ENCODE data around the gene ACOX3.

DNA sequence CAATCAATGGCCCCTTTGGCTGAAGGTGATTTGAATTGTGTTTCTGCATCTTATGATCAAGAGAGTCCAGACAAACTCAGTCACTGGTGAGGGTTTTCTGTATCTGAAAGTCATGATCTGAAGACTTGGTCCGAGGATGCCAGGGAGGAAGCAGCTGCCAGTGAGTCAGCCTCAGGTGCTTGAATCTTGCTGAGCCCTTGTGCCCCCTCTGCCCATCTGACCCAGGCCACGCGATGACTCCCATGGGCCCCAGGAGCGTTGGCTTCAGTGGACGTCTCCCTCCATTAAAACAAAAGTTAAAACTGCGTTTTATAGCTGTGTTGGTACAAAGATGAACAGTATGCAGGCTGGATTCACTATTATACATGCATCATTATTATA is 109.0 kb downstream of the ACOX3 start:
- TF ChIP-seq, protein P1, sequence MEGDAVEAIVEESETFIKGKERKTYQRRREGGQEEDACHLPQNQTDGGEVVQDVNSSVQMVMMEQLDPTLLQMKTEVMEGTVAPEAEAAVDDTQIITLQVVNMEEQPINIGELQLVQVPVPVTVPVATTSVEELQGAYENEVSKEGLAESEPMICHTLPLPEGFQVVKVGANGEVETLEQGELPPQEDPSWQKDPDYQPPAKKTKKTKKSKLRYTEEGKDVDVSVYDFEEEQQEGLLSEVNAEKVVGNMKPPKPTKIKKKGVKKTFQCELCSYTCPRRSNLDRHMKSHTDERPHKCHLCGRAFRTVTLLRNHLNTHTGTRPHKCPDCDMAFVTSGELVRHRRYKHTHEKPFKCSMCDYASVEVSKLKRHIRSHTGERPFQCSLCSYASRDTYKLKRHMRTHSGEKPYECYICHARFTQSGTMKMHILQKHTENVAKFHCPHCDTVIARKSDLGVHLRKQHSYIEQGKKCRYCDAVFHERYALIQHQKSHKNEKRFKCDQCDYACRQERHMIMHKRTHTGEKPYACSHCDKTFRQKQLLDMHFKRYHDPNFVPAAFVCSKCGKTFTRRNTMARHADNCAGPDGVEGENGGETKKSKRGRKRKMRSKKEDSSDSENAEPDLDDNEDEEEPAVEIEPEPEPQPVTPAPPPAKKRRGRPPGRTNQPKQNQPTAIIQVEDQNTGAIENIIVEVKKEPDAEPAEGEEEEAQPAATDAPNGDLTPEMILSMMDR (IDR thresholded peaks at IDR 0.05 in 4 of 5, conservative IDR thresholded peaks at IDR 0.05 in 1 of 5) = no peak
- no peak for TF ChIP-seq POLR2A (IDR thresholded peaks at IDR 0.05)
